ENCODE measurements around the gene IL17RD. TPM values are rescaled to one million over a fixed set of nuclear protein-coding genes. Genes with fewer than 3 reads are reported as not detected.

Gene IL17RD
- polyA plus RNA-seq, 1 donor from 2014 or later: not detected

DNA sequence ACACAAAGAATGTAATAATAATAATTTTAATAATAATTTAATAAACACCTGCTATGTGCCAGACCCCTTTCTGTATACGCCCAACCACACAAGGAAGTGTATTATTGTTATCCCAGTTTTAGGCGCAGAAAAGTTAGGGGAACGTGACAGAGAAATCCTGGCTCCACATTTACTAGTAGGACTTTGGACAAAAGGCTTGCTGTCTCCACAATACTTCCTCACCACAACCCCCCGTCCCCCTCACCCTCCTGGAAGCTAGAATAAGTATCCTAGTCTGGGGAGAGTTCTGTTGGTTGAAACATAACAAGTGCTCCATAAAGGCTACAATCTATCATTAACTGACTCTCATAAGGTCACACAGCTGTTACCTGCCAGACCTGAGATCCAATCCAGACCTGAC is 488 bp upstream of the IL17RD start:
- peak overlapping the region; percentile 66 to 81 (median 74) for H3K4me3 Mint-ChIP-seq
- peaks cover 54% of the 10 kb centered on the region for H3K27me3 Mint-ChIP-seq
- H3K36me3 Mint-ChIP-seq: no peaks in the 10 kb centered on the region
- peaks cover 0 to 2% (median 0%) of the 10 kb centered on the region in 3 donors for H3K9me3 Mint-ChIP-seq
- peaks cover 9 to 13% (median 9%) of the 10 kb centered on the region in 3 donors for H3K4me1 Mint-ChIP-seq
- no peak overlapping the region for H3K27ac Mint-ChIP-seq

GRCh38 chr3:57164217-57164656 is 916 bp downstream of the IL17RD start:
- Mint-ChIP-seq H3K27ac (peak overlapping the region in 1 of 3 donors; percentile 39), H3K36me3 (no peaks in the 10 kb centered on the region), H3K27me3 (peaks cover 56% of the 10 kb centered on the region), H3K9me3 (peaks cover 0 to 2% (median 0%) of the 10 kb centered on the region in 3 donors), H3K4me1 (peaks cover 5 to 12% (median 7%) of the 10 kb centered on the region in 3 donors), H3K4me3 (peak overlapping the region; percentile 79 to 94 (median 88))

- Mint-ChIP-seq H3K4me1 (peaks cover 5 to 17% (median 10%) of the 10 kb centered on the region in 3 donors), H3K27me3 (peaks cover 54% of the 10 kb centered on the region), H3K9me3 (peaks cover 0 to 2% (median 0%) of the 10 kb centered on the region in 3 donors), H3K4me3 (peak overlapping the region; percentile 79 to 94 (median 88)), H3K27ac (no peak overlapping the region), H3K36me3 (no peaks in the 10 kb centered on the region)
These were observed 1.4 kb downstream of the IL17RD start for GRCh38 chr3:57163751-57164150.

DNA sequence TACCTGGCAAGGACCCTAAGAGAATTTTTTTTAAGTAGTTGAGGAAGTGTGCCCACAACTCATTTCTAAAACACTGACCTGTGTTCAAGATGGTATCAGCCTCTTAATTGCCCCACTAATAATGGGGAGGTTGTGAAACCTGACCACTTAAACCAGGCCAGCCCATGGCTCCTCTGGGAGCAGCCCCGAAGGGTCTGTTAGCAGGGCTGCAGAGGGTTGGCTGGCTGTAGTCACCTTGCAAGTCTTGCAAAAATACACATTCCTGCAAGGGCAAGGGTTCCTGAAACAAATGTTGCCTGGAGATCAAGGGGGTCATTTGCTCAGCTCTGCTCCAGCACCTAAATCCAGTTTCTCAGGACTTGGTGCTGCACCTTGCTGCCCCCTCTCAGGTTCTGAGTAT is 3.2 kb downstream of the IL17RD start:
- Mint-ChIP-seq H3K9me3 (peaks cover 0 to 2% (median 0%) of the 10 kb centered on the region in 3 donors), H3K36me3 (no peaks in the 10 kb centered on the region), H3K4me3 (no peak overlapping the region), H3K27ac (no peak overlapping the region), H3K4me1 (peaks cover 5 to 17% (median 10%) of the 10 kb centered on the region in 3 donors), H3K27me3 (peaks cover 48% of the 10 kb centered on the region)

- Mint-ChIP-seq H3K4me3 (no peak overlapping the region), H3K27me3 (peaks cover 44% of the 10 kb centered on the region), H3K4me1 (peaks cover 5 to 17% (median 10%) of the 10 kb centered on the region in 3 donors), H3K27ac (no peak overlapping the region), H3K36me3 (no peaks in the 10 kb centered on the region), H3K9me3 (peaks cover 0 to 2% (median 0%) of the 10 kb centered on the region in 3 donors)
These were observed 4.2 kb downstream of the IL17RD start for GRCh38 chr3:57160765-57161538.

- Mint-ChIP-seq H3K27me3 (peaks cover 45% of the 10 kb centered on the region), H3K4me1 (peaks cover 3 to 15% (median 6%) of the 10 kb centered on the region in 3 donors), H3K4me3 (no peak overlapping the region), H3K9me3 (peaks cover 0 to 2% (median 0%) of the 10 kb centered on the region in 3 donors), H3K27ac (no peak overlapping the region), H3K36me3 (no peaks in the 10 kb centered on the region)
These were observed 4.9 kb downstream of the IL17RD start for GRCh38 chr3:57160076-57160764.

- Mint-ChIP-seq H3K4me1 (peaks cover 0 to 12% (median 6%) of the 10 kb centered on the region in 3 donors), H3K27me3 (peaks cover 49% of the 10 kb centered on the region), H3K9me3 (peaks cover 0 to 2% (median 0%) of the 10 kb centered on the region in 3 donors), H3K4me3 (peak overlapping the region in 1 of 4 donors; percentile 25), H3K36me3 (no peaks in the 10 kb centered on the region), H3K27ac (no peak overlapping the region)
These were observed 6.1 kb downstream of the IL17RD start for GRCh38 chr3:57158813-57159738.

DNA sequence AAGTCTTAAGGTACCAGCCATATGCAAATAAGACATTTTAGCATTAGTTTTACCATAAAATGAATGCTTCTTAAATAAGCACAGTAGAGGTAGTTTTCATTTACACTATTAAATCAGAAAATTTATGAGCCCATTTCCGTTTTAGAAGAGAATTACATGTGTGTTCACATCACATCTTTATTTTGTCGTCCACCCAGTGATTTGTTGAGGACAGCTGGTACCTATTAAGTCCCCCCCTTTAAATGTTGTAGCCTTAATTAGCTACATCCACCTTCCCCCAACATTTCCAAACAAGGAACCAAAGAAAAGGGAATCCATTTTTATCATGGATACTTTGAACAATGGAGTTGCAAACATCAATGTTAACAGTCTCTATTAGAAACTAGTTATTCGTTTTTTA is 6.8 kb downstream of the IL17RD start:
- H3K9me3 Mint-ChIP-seq: peaks cover 0 to 2% (median 0%) of the 10 kb centered on the region in 3 donors
- no peak overlapping the region for H3K27ac Mint-ChIP-seq
- H3K4me1 Mint-ChIP-seq: peaks cover 0 to 8% (median 6%) of the 10 kb centered on the region in 3 donors
- H3K27me3 Mint-ChIP-seq: peaks cover 49% of the 10 kb centered on the region
- no peak overlapping the region for H3K4me3 Mint-ChIP-seq
- H3K36me3 Mint-ChIP-seq: no peaks in the 10 kb centered on the region

GRCh38 chr3:57157545-57157944 is 7.6 kb downstream of the IL17RD start:
- Mint-ChIP-seq H3K9me3 (no peaks in the 10 kb centered on the region), H3K27ac (no peak overlapping the region), H3K36me3 (no peaks in the 10 kb centered on the region), H3K4me3 (no peak overlapping the region), H3K27me3 (peaks cover 42% of the 10 kb centered on the region), H3K4me1 (peaks cover 0 to 8% (median 6%) of the 10 kb centered on the region in 3 donors)

DNA sequence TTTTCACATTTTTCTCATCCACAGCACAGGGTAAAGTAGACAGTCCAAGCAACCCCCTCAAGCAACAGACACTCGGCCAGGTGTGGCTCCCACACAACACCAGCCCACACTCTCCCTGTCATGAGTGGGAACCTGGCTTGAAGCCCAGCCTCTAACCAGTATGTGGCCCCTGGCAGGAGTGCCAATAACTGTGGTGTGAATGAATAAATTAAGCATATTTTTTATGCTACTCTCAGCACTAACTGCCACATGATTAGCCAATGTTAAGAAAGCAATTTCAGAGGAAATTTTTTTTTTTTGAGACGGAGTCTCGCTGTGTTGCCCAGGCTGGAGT is 9.9 kb downstream of the IL17RD start:
- H3K9me3 Mint-ChIP-seq: no peaks in the 10 kb centered on the region
- H3K36me3 Mint-ChIP-seq: no peaks in the 10 kb centered on the region

GRCh38 chr3:57154470-57155309 is 10.5 kb downstream of the IL17RD start:
- Mint-ChIP-seq H3K36me3 (no peaks in the 10 kb centered on the region), H3K4me3 (no peak overlapping the region), H3K4me1 (peaks cover 0 to 8% (median 6%) of the 10 kb centered on the region in 3 donors), H3K9me3 (no peaks in the 10 kb centered on the region), H3K27me3 (peaks cover 31% of the 10 kb centered on the region), H3K27ac (no peak overlapping the region)

More for the DNA sequence above, 9.9 kb downstream of the IL17RD start:
- H3K27me3 Mint-ChIP-seq: peaks cover 31% of the 10 kb centered on the region
- H3K27ac Mint-ChIP-seq: no peak overlapping the region
- no peak overlapping the region for H3K4me3 Mint-ChIP-seq
- H3K4me1 Mint-ChIP-seq: peaks cover 0 to 8% (median 6%) of the 10 kb centered on the region in 3 donors

DNA sequence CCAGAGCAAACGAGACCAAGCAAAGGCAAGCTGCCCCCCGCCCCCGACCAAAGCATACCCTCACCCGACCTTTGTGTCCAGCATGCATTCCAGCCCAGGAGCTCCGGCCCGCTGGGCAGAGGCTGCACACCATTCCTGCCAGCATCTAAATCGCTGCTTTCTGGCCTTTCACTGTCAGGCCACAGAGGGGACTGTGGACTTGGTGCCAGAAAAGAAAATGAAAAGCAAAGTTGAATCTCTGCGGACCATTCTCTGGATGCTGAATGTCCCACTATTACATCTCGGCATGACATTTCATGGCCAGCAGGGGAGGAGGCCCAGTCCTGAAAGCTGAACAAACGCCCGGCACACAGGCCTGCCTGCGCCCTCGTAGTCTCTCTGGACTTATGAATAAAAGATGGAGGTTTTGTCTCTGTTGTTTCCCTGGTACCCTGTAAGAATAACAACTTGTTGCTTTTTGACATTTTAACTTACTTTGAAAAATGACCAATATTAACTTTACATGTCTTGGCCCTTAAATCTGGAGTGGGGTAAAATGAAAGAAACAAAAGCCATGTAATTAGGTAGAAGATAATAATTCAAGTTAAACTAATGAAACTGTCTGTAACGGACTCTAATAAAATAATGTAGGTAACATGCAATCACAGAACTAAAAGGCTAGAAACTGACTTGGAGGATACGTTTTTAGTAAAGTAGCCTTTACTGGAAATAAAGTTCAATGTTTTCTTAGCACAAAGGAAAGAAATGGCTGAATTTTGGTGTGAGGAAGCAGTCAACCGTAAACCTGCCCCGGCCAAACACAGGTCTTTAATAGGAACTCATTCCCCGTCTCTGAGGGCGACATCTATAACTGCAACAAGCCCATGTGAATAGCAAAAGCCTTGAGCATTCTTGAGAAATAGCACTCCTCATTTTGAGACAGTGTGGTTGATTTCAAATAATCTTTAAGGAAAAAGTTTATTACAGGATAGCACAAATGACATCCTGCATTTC is 12.7 kb downstream of the IL17RD start:
- Mint-ChIP-seq H3K27me3 (peaks cover 23% of the 10 kb centered on the region), H3K9me3 (no peaks in the 10 kb centered on the region), H3K4me1 (no peaks in the 10 kb centered on the region), H3K36me3 (no peaks in the 10 kb centered on the region), H3K4me3 (no peak overlapping the region), H3K27ac (no peak overlapping the region)

DNA sequence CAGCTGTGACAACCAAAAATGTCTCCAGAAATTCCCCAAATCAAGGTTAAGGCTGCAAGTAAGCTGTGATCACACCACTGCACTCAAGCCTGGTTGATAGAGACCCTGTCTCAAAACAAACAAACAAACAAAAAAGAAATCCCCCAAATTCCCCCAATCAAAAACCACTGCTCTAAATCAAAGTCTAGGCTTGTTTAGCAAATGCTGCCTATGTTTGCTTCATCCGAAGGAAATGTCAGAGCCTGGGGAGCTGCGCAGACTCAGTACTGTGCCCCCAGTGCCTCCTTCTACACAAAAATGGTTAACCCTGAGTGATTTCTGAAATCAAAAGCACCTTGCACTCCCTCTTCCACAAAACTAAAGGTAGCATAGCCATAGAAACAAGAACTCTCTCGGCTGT is 13.4 kb downstream of the IL17RD start:
- no peak overlapping the region for H3K4me3 Mint-ChIP-seq
- H3K9me3 Mint-ChIP-seq: no peaks in the 10 kb centered on the region
- no peaks in the 10 kb centered on the region for H3K4me1 Mint-ChIP-seq
- peak overlapping the region in 1 of 3 donors; percentile 14 for H3K27ac Mint-ChIP-seq
- H3K36me3 Mint-ChIP-seq: no peaks in the 10 kb centered on the region
- H3K27me3 Mint-ChIP-seq: peaks cover 23% of the 10 kb centered on the region

All from IgD-negative memory B cell (primary cell).